Thoracic aorta (tissue), 2 donors: ENCODE data around the gene ATG13. TPM values are rescaled to one million over a fixed set of nuclear protein-coding genes. Genes with fewer than 3 reads are reported as not detected.

ENCODE experiments used
- ATAC-seq: fragments of 150-250 bp; one replicate; pipeline ENCODE4 v1.8.0; 2017; ENCODE audit warnings: low read depth; ENCODE audit not compliant: insufficient number of reproducible peaks, low FRiP score
- DNase-seq: peaks from one replicate; pipeline ENCODE4 v3.0.0-alpha.2; 2020; ENCODE audit warnings: low spot score
- H3K27ac ChIP-seq, 2 donors: fragments of 200-600 bp; sonication (generic); 1 replicate in 1 of 2; 2 replicates in 1 of 2; pipeline ENCODE4 v1.5.1; 2016; ENCODE audit warnings: mild to moderate bottlenecking in 2 of 2, moderate library complexity in 2 of 2
- H3K27me3 ChIP-seq: fragments of 200-600 bp; sonication (generic); replicated peaks from 2 replicates; pipeline ENCODE4 v1.6.0; 2016; ENCODE audit warnings: mild to moderate bottlenecking; ENCODE audit not compliant: insufficient read depth
- H3K36me3 ChIP-seq: fragments of 200-600 bp; sonication (generic); one replicate; pipeline ENCODE4 v1.5.1; 2016
- H3K4me1 ChIP-seq, 2 donors: fragments of 200-600 bp; sonication (generic); 1 replicate in 1 of 2; 2 replicates in 1 of 2; pipeline versions ENCODE4 v1.5.1 to v1.6.0; 2016; ENCODE audit warnings: low read depth in 2 of 2, mild to moderate bottlenecking in 1 of 2; ENCODE audit not compliant: control insufficient read depth in 1 of 2
- H3K4me3 ChIP-seq: fragments of 200-600 bp; sonication (generic); 2 replicates; pipeline ENCODE4 v1.5.1; 2016; ENCODE audit warnings: mild to moderate bottlenecking
- H3K9me3 ChIP-seq: fragments of 200-600 bp; sonication (generic); 2 replicates; pipeline ENCODE4 v1.5.1; 2016
- total RNA-seq, 2 donors: library from RNA; depleted of rRNA; stranded (reverse); fragments of >200 nt; gene quantifications; one replicate each; pipeline versions ENCODE4 v1.1.0 to v1.2.3, GENCODE V29; 2016
- TF ChIP-seq, protein P1 (sequence below): fragments of 200-600 bp; sonication (generic); IDR thresholded peaks from one replicate; pipeline ENCODE4 v1.5.1; 2019; ENCODE audit warnings: antibody characterized with exemption

Gene ATG13
- total RNA-seq, 2 donors from 2014 or later: 121 to 144 TPM

DNA sequence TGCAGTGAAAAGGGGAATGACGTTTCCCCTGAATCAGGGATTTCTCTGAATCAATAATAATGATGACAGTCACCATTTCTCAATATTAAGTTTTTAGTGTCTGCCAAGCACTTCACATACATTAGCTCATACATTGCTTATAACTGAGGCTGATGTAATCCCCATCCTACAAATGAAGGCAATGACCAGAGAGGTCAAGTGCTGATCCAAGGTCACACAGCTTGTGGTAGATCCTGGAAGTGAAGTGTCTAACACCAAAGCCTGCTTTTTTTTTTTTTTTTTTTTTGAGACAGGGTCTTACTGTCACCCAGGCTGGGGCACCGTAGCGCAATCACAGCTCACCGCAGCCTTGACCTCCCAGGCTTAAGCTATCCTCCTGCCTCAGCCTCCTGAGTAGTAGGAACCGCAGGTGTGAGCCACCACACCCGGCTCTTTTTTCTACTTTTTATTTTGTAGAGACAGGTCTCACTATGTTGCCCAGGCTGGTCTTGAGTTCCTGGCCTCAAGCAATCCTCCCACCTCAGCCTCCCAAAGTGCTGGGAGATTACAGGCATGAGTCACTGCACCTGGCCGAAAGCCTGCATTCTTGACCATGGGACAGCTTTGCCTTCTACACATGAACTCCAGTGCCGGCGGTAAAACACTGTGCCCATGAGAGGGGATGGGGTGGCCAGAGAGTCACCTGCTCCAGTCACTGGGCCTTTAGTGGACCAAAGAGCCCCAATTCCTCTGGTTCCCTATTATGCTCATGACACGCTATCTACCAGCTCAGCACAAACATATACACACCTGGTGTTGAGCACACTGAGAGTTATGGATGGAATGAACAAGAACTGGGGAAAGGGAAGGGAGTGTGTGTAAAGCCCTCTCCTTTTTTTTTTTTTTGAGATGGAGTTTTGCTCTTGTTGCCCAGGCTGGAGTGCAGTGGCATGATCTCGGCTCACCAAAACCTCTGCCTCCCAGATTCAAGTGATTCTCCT lies 65.7 kb downstream of the ATG13 start:
- Histone ChIP-seq H3K27ac (peak overlapping the region; percentile 60 to 77), H3K4me1 (peaks cover 23 to 36% of the 10 kb centered on the region in 2 donors), H3K4me3 (no peak overlapping the region), H3K36me3 (peaks cover 62% of the 10 kb centered on the region), H3K9me3 (no peaks in the 10 kb centered on the region), H3K27me3 (no peaks in the 10 kb centered on the region)
- ATAC-seq (no peak), DNase-seq (no peak)
- TF ChIP-seq, protein P1, sequence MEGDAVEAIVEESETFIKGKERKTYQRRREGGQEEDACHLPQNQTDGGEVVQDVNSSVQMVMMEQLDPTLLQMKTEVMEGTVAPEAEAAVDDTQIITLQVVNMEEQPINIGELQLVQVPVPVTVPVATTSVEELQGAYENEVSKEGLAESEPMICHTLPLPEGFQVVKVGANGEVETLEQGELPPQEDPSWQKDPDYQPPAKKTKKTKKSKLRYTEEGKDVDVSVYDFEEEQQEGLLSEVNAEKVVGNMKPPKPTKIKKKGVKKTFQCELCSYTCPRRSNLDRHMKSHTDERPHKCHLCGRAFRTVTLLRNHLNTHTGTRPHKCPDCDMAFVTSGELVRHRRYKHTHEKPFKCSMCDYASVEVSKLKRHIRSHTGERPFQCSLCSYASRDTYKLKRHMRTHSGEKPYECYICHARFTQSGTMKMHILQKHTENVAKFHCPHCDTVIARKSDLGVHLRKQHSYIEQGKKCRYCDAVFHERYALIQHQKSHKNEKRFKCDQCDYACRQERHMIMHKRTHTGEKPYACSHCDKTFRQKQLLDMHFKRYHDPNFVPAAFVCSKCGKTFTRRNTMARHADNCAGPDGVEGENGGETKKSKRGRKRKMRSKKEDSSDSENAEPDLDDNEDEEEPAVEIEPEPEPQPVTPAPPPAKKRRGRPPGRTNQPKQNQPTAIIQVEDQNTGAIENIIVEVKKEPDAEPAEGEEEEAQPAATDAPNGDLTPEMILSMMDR: no peak

DNA sequence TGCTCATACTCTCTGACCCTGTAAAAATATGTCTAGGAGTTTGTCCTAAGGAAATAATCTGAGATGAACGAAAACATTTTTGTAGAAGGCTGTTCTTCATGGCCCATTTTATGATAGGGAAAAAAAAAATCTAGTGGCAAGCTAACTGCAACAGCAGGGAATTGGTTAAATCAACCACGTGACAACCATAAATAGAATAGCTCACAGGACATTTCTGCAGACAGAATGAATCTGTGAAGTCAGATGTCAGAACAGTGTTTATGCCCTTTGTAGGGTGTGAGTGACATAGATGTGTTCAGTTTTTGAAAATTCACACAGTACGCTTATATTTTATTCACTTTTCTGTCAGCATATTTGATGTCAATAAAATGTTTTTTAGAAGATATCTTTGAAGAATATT lies 67.0 kb downstream of the ATG13 start:
- no peak for ATAC-seq
- Histone ChIP-seq H3K36me3 (peaks cover 58% of the 10 kb centered on the region), H3K4me1 (peaks cover 23 to 44% of the 10 kb centered on the region in 2 donors), H3K9me3 (no peaks in the 10 kb centered on the region), H3K27me3 (no peaks in the 10 kb centered on the region), H3K27ac (peak overlapping the region; percentile 60 to 77), H3K4me3 (no peak overlapping the region)
- no peak for DNase-seq
- TF ChIP-seq, protein P1: no peak

DNA sequence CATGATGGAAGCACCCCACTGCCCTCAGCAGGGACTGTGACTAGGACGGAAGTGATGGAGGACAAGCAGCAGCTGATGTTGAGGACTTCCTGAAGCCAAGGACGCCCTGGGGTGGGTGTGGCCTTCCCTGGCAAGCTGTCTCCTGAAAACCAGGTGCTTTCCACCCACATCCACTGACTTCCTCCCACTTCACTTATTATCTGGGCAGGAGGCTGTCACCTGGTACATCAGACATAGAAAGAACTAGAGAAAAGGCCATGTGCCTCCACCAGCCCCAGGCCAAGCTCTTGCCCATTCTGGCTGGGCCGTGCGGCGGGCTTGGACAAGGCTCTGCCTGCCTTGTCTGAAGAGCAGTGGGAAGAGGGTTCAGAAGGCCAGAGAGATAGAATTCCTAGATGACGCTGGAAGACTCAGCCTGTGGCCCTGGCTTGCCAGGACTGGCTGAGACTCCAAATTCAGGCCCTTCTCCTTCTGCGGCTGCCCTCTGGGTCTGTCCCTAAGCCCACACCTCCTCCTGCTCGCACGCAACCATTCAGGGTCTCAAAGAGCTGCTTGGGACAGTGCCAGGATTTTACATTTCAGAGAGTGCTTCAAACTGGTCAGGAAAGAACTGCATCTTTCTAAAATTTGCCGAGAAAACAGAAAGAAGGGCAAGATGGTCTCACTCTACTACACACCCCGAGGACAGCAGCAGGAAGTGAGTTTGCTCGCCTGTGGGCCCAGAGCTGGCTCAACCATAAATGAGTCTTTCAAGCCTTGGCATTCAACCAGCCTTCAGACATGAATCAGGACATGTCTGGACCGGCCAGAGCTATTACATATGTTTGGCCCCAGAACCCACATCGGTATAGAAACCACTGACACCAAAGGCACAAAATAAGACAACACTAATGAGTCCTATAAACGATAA lies 69.8 kb downstream of the ATG13 start:
- TF ChIP-seq, protein P1: no peak
- H3K9me3 ChIP-seq: no peaks in the 10 kb centered on the region
- peaks cover 23 to 44% of the 10 kb centered on the region in 2 donors for H3K4me1 ChIP-seq
- peak overlapping the region; percentile 67 to 70 for H3K27ac ChIP-seq
- DNase-seq: no peak
- peaks cover 45% of the 10 kb centered on the region for H3K36me3 ChIP-seq
- no peak overlapping the region for H3K4me3 ChIP-seq
- H3K27me3 ChIP-seq: no peaks in the 10 kb centered on the region
- no peak for ATAC-seq

DNA sequence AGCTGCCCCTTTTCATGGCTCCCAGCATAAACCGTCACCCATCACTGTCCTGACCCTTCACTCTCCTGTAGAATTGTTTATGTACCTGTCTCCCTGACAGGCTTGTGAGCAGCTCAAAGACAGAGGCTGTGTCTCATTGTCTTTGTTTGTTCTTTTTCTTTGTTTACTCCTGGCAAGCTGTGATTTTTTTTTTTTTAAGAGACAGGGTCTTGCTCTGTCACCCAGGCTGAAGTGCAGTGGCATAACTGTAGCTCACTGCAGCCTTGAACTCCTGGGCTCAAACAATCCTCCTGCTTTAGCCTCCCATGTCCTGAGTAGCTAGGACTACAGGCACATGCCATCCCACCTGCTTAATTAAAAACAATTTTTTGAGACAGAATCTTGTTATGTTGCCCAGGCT lies 73.3 kb downstream of the ATG13 start:
- Histone ChIP-seq H3K4me3 (no peak overlapping the region), H3K9me3 (no peaks in the 10 kb centered on the region), H3K4me1 (peaks cover 29 to 49% of the 10 kb centered on the region in 2 donors), H3K27ac (no peak overlapping the region), H3K36me3 (peaks cover 70% of the 10 kb centered on the region), H3K27me3 (no peaks in the 10 kb centered on the region)
- TF ChIP-seq, protein P1: no peak
- ATAC-seq (no peak), DNase-seq (no peak)

DNA sequence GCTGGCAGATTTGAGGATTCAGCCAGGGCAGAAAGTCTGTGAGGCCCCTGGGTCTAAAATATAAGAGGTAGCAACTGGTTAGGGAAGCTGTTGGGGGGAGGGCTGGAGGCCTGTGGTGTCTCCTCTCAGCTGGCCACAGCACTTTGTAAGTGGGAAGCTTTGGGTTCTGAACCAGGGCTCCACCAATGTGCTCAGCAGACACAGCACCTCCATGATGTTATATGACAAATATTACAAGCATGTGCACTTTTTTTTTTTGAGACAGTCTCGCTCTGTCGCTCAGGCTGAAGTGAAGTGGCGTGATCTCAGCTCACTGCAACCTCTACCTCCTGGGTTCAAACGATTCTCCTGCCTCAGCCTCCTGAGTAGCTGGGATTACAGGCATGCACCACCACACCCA lies 75.1 kb downstream of the ATG13 start:
- no peak overlapping the region for H3K4me3 ChIP-seq
- H3K27ac ChIP-seq: peak overlapping the region in 1 of 2 donors; percentile 42
- H3K27me3 ChIP-seq: no peaks in the 10 kb centered on the region
- ATAC-seq: no peak
- H3K9me3 ChIP-seq: no peaks in the 10 kb centered on the region
- peaks cover 43 to 57% of the 10 kb centered on the region in 2 donors for H3K4me1 ChIP-seq
- H3K36me3 ChIP-seq: peaks cover 64% of the 10 kb centered on the region
- DNase-seq: no peak
- TF ChIP-seq, protein P1: no peak
